DND-41 (cell line): Measurements from ENCODE around the gene UGT1A1.

Experiments used
- ATAC-seq: fragments of 200-7000 bp; cut with Tn5 transposase; 3 replicates; pipeline ENCODE4 v1.9.1; 2021; ENCODE audit warnings: low read depth; ENCODE audit not compliant: insufficient read depth
- DNase-seq: peaks from one replicate; pipeline ENCODE4 v3.0.0-alpha.2; 2020
- H2AFZ ChIP-seq: 2 replicates; pipeline ENCODE4 v1.6.0; 2012; ENCODE audit warnings: low read depth, low read length
- H3K27ac ChIP-seq: 2 replicates; pipeline ENCODE4 v1.5.1; 2012; ENCODE audit warnings: low read length, inconsistent platforms
- H3K27me3 ChIP-seq: fragments of 200-600 bp; sonication (generic); 2 replicates; pipeline ENCODE4 v1.6.0; 2012; ENCODE audit warnings: low read length, mild to moderate bottlenecking, inconsistent platforms; ENCODE audit not compliant: insufficient read depth, poor library complexity
- H3K36me3 ChIP-seq: 2 replicates; pipeline ENCODE4 v1.5.1; 2012; ENCODE audit warnings: low read length, inconsistent platforms; ENCODE audit not compliant: insufficient read depth
- H3K4me1 ChIP-seq: 2 replicates; pipeline ENCODE4 v1.5.1; 2012; ENCODE audit warnings: mild to moderate bottlenecking, low read length; ENCODE audit not compliant: insufficient read depth
- H3K4me2 ChIP-seq: 2 replicates; pipeline ENCODE4 v1.6.0; 2012; ENCODE audit warnings: mild to moderate bottlenecking, moderate library complexity, low read length, inconsistent platforms; ENCODE audit not compliant: insufficient read depth
- H3K4me3 ChIP-seq, 2 experiments: fragments of 200-600 bp in 1 of 2; shearing (Covaris generic) in 1 of 2; 2 replicates each; pipeline ENCODE4 v1.5.1; 2012 to 2016; ENCODE audit warnings: inconsistent platforms in 2 of 2, low read length in 2 of 2, mild to moderate bottlenecking in 2 of 2, low read depth in 1 of 2, moderate library complexity in 1 of 2
- H3K79me2 ChIP-seq: 2 replicates; pipeline ENCODE4 v1.6.0; 2012; ENCODE audit warnings: low read length, inconsistent platforms; ENCODE audit not compliant: insufficient read depth
- H3K9ac ChIP-seq: 2 replicates; pipeline ENCODE4 v1.6.0; 2012; ENCODE audit warnings: low read depth, mild to moderate bottlenecking, inconsistent platforms, low read length, moderate library complexity
- H3K9me3 ChIP-seq: 2 replicates; pipeline ENCODE4 v1.5.1; 2012; ENCODE audit warnings: low read length, moderate library complexity, mild to moderate bottlenecking, inconsistent platforms; ENCODE audit not compliant: insufficient read depth, severe bottlenecking
- H4K20me1 ChIP-seq: 2 replicates; pipeline ENCODE4 v1.6.0; 2012; ENCODE audit warnings: low read length; ENCODE audit not compliant: insufficient read depth
- CTCF ChIP-seq: IDR thresholded peaks from 2 replicates; pipeline ENCODE4 v1.5.1; 2012; ENCODE audit warnings: borderline replicate concordance, low read length, moderate library complexity, mild to moderate bottlenecking; ENCODE audit not compliant: poor library complexity, severe bottlenecking; ENCODE audit errors: extremely low read depth
- EZH2 ChIP-seq: IDR thresholded peaks from 3 replicates; pipeline ENCODE4 v1.6.1; 2012; ENCODE audit warnings: borderline replicate concordance, low read depth, mild to moderate bottlenecking, moderate library complexity, low read length, inconsistent platforms; ENCODE audit not compliant: severe bottlenecking

Gene UGT1A1

GRCh38 chr2:233819884-233820773 lies 60.1 kb downstream of the UGT1A1 start:
- DNase-seq: no peak
- Histone ChIP-seq H3K27me3 (no peaks in the 10 kb centered on the region), H3K79me2 (no peaks in the 10 kb centered on the region), H3K9ac (no peak overlapping the region), H3K4me2 (no peak overlapping the region), H3K36me3 (no peaks in the 10 kb centered on the region), H3K4me3 (no peak overlapping the region), H3K4me1 (no peaks in the 10 kb centered on the region), H3K9me3 (no peaks in the 10 kb centered on the region), H3K27ac (no peak overlapping the region), H2AFZ (no peak overlapping the region), H4K20me1 (no peaks in the 10 kb centered on the region)
- TF ChIP-seq CTCF: no peak
- TF ChIP-seq EZH2: no peak
- no peak for ATAC-seq

DNA sequence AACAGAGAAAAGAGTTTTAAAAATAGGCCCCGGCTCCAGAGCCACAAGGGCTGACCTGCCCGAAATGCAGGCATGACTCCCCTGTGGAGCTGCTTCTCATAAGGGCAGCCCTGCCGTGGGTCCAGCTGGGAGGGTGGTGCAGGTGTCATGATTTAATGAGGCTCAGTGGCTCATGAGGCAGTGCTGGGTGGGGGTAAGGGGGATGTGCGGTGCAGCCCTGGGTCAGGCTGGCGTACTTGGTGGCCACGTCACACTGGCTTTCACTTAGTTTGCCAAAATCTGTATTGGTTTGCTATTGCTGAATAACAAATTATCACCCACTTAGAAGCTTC lies 60.7 kb downstream of the UGT1A1 start:
- no peaks in the 10 kb centered on the region for H3K4me1 ChIP-seq

GRCh38 chr2:233821196-233821595 lies 61.1 kb downstream of the UGT1A1 start:
- Histone ChIP-seq H3K27me3 (no peaks in the 10 kb centered on the region), H3K9ac (no peak overlapping the region), H3K27ac (no peak overlapping the region), H3K9me3 (no peaks in the 10 kb centered on the region), H4K20me1 (no peaks in the 10 kb centered on the region), H3K4me1 (no peaks in the 10 kb centered on the region), H3K4me2 (no peak overlapping the region), H3K79me2 (no peaks in the 10 kb centered on the region), H3K4me3 (no peak overlapping the region), H3K36me3 (no peaks in the 10 kb centered on the region), H2AFZ (no peak overlapping the region)
- no peak for TF ChIP-seq EZH2
- no peak for TF ChIP-seq CTCF
- ATAC-seq (no peak), DNase-seq (no peak)

More for the DNA sequence above, 60.7 kb downstream of the UGT1A1 start:
- Histone ChIP-seq H3K36me3 (no peaks in the 10 kb centered on the region), H2AFZ (no peak overlapping the region), H4K20me1 (no peaks in the 10 kb centered on the region), H3K4me2 (no peak overlapping the region), H3K27ac (no peak overlapping the region), H3K9me3 (no peaks in the 10 kb centered on the region), H3K4me3 (no peak overlapping the region), H3K79me2 (no peaks in the 10 kb centered on the region), H3K9ac (no peak overlapping the region), H3K27me3 (no peaks in the 10 kb centered on the region)
- DNase-seq (no peak), ATAC-seq (no peak)
- no peak for TF ChIP-seq EZH2
- no peak for TF ChIP-seq CTCF

GRCh38 chr2:233821709-233822100 lies 61.6 kb downstream of the UGT1A1 start:
- TF ChIP-seq CTCF: no peak
- TF ChIP-seq EZH2: no peak
- H3K4me3 ChIP-seq: no peak overlapping the region
- DNase-seq (no peak), ATAC-seq (no peak)
- H3K4me1 ChIP-seq: no peaks in the 10 kb centered on the region
- H3K4me2 ChIP-seq: no peak overlapping the region
- no peaks in the 10 kb centered on the region for H3K27me3 ChIP-seq
- H2AFZ ChIP-seq: no peak overlapping the region
- H3K36me3 ChIP-seq: no peaks in the 10 kb centered on the region
- no peaks in the 10 kb centered on the region for H3K79me2 ChIP-seq
- no peak overlapping the region for H3K27ac ChIP-seq
- no peaks in the 10 kb centered on the region for H4K20me1 ChIP-seq
- no peak overlapping the region for H3K9ac ChIP-seq
- H3K9me3 ChIP-seq: no peaks in the 10 kb centered on the region
